ENCODE results near the gene RGMA.

DNA sequence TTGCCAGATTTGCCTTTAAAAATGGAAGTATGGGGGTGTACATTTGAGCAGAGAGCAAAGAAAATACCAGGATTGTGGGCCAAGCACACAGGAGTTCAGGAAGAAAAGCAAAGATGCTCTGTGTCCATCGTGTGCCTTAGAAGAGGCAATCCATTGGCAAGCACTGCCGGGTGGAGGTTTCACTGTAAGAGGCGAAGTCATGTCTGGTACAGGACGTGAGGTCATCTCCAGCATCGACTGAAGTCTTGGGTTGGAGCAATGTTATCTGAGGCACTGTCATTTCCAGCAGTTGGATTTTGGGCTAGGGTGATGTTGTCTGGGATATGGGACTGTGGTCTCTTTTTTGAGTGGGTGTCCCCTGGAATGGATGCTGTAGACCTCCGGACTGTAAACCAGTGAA lies 4.8 kb upstream of the RGMA start:
- TF ChIP-seq CTCF (IDR thresholded peaks at IDR 0.05) (no peak), ZFX (IDR thresholded peaks at IDR 0.05; ENCODE audit: borderline replicate concordance) (no peak)
